ENCODE data around the gene PET100.
A peak's percentile ranks its signal among the peaks of the same experiment; 100 is the strongest.

Gene PET100

GRCh38 chr19:7647156-7647555, 17.6 kb downstream of the PET100 start:
- FAIRE-seq (no peak), DNase-seq (ENCODE audit: low spot score) (no peak)

- FAIRE-seq, result no peak
- no peak for DNase-seq (ENCODE audit: low spot score)
Observed at GRCh38 chr19:7648265-7649014, 18.8 kb downstream of the PET100 start.

- DNase-seq (ENCODE audit: low spot score) (no peak), FAIRE-seq (no peak)
Observed at GRCh38 chr19:7650148-7650547, 20.6 kb downstream of the PET100 start.

- DNase-seq (ENCODE audit: low spot score), result peak; percentile 53
- peak; percentile 58 for FAIRE-seq
Observed at GRCh38 chr19:7652061-7652641, 22.6 kb downstream of the PET100 start.

GRCh38 chr19:7654401-7654800, 24.8 kb downstream of the PET100 start:
- DNase-seq (ENCODE audit: low spot score), result no peak
- no peak for FAIRE-seq

GRCh38 chr19:7655581-7655980, 26.0 kb downstream of the PET100 start:
- DNase-seq (ENCODE audit: low spot score) (no peak), FAIRE-seq (no peak)

- no peak for DNase-seq (ENCODE audit: low spot score)
- FAIRE-seq, result no peak
Observed at GRCh38 chr19:7657131-7657751, 27.6 kb downstream of the PET100 start.

GRCh38 chr19:7658219-7658686, 28.7 kb downstream of the PET100 start:
- FAIRE-seq (no peak), DNase-seq (ENCODE audit: low spot score) (no peak)

- no peak for FAIRE-seq
- DNase-seq (ENCODE audit: low spot score), result no peak
Observed at GRCh38 chr19:7661744-7662538, 32.3 kb downstream of the PET100 start.

GRCh38 chr19:7662657-7663056, 33.1 kb downstream of the PET100 start:
- FAIRE-seq, result no peak
- no peak for DNase-seq (ENCODE audit: low spot score)

GRCh38 chr19:7663706-7664105, 34.1 kb downstream of the PET100 start:
- DNase-seq (ENCODE audit: low spot score) (no peak), FAIRE-seq (no peak)

- DNase-seq (ENCODE audit: low spot score), result no peak
- no peak for FAIRE-seq
Observed at GRCh38 chr19:7665076-7665475, 35.5 kb downstream of the PET100 start.

GRCh38 chr19:7668842-7669241, 39.2 kb downstream of the PET100 start, which contains the start of gene RETN:
TSS of gene RETN (plus strand) at chr19:7669049. CDS start at chr19:7669327, 278 bp downstream.
- FAIRE-seq (no peak), DNase-seq (ENCODE audit: low spot score) (no peak)

- no peak for DNase-seq (ENCODE audit: low spot score)
- no peak for FAIRE-seq
Observed at GRCh38 chr19:7669641-7670040, 40.0 kb downstream of the PET100 start.

- FAIRE-seq (no peak), DNase-seq (ENCODE audit: low spot score) (no peak)
Observed at GRCh38 chr19:7670150-7670783, 40.7 kb downstream of the PET100 start.

- DNase-seq (ENCODE audit: low spot score), result no peak
- FAIRE-seq, result no peak
Observed at GRCh38 chr19:7670790-7671189, 41.2 kb downstream of the PET100 start.

GRCh38 chr19:7672522-7672921, 42.9 kb downstream of the PET100 start:
- no peak for DNase-seq (ENCODE audit: low spot score)
- FAIRE-seq, result no peak

GRCh38 chr19:7674010-7675005, 44.7 kb downstream of the PET100 start:
- FAIRE-seq, result no peak

GRCh38 chr19:7676376-7676775, 46.8 kb downstream of the PET100 start:
- FAIRE-seq, result no peak
- DNase-seq (ENCODE audit: low spot score), result no peak

More at GRCh38 chr19:7674010-7675005, 44.7 kb downstream of the PET100 start:
- peak; percentile 5 for DNase-seq (ENCODE audit: low spot score)

GRCh38 chr19:7676854-7677253, 47.3 kb downstream of the PET100 start, which contains the start of gene MCEMP1:
TSS of gene MCEMP1 (plus strand) at chr19:7677090. CDS start at chr19:7677121, 31 bp downstream.
- no peak for FAIRE-seq
- no peak for DNase-seq (ENCODE audit: low spot score)

Data from RCC 7860 (cell line).